BLaER1 (cell line): ENCODE measurements around the gene PLET1.
"Not testable (repeated sequence)": the region's sequence is repeated elsewhere in the genome, so short reads cannot be mapped to it uniquely, and the experiment has no call there.

ENCODE experiments used
- H3K27ac ChIP-seq: shearing (Covaris generic); formaldehyde crosslinking; 2 replicates; pipeline ENCODE4 v1.8.1; 2022
- H3K27me3 ChIP-seq: shearing (Covaris generic); formaldehyde crosslinking; 2 replicates; pipeline ENCODE4 v1.8.1; 2022
- H3K36me3 ChIP-seq: shearing (Covaris generic); formaldehyde crosslinking; 2 replicates; pipeline ENCODE4 v1.8.1; 2022
- H3K4me1 ChIP-seq: shearing (Covaris generic); formaldehyde crosslinking; 2 replicates; pipeline ENCODE4 v1.8.1; 2022
- H3K4me2 ChIP-seq: shearing (Covaris generic); formaldehyde crosslinking; 2 replicates; pipeline ENCODE4 v1.8.1; 2022
- H3K4me3 ChIP-seq: shearing (Covaris generic); formaldehyde crosslinking; 2 replicates; pipeline ENCODE4 v1.8.1; 2022
- H3K9ac ChIP-seq: shearing (Covaris generic); formaldehyde crosslinking; 2 replicates; pipeline ENCODE4 v1.8.1; 2022
- H3K9me3 ChIP-seq: shearing (Covaris generic); formaldehyde crosslinking; 2 replicates; pipeline ENCODE4 v1.8.1; 2022
- H4K20me1 ChIP-seq: shearing (Covaris generic); formaldehyde crosslinking; 2 replicates; pipeline ENCODE4 v1.8.1; 2022
- Cebpa-rat ChIP-seq: shearing (Covaris generic); IDR thresholded peaks from 2 replicates; pipeline ENCODE4 v1.8.1; 2022

PLET1 gene

DNA sequence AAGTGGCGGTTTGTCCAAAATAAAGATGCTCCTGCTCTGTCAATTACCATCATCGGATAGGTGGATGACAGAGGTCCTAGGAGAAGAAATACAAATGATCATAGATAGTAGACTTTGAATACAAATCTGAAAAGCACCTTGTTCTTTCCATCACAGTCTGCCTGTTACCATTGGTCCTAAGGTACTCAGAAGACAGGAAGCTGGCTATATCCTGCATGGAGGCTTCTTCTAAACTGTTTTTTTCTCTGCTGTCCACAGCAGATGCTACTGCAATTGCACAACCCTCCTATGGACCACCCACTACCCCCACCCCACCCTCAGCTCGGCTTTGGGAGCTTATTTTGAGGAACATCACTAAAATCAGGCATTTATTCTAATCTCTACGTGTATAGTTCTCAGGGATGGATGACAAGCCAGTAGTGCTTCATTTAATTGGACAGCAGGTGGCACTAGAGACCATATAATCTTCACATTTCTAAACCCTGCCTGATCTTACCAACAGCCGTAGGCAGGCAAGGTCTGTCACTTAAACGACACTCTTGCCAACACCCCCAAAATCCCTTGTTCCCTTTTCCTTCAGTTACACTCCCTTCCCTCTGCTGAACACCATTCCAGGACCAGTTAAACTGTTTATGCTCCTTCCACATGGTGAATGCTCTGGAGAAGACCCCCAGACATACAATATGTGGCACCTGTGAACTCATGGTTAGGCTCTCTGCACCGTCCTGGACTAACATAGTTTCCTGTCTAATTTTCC is 41.0 kb downstream of the PLET1 start:
- no peaks in the 10 kb centered on the region for H3K36me3 ChIP-seq
- H3K9ac ChIP-seq: no peak overlapping the region
- H4K20me1 ChIP-seq: no peaks in the 10 kb centered on the region
- H3K9me3 ChIP-seq: no peaks in the 10 kb centered on the region
- no peak for TF ChIP-seq Cebpa-rat
- H3K4me1 ChIP-seq: no peaks in the 10 kb centered on the region
- H3K4me2 ChIP-seq: no peak overlapping the region
- no peaks in the 10 kb centered on the region for H3K27me3 ChIP-seq
- H3K27ac ChIP-seq: no peak overlapping the region
- H3K4me3 ChIP-seq: no peak overlapping the region

- Histone ChIP-seq H3K27ac (no peak overlapping the region), H3K4me1 (no peaks in the 10 kb centered on the region), H3K4me2 (no peak overlapping the region), H3K9ac (no peak overlapping the region), H3K4me3 (no peak overlapping the region), H3K36me3 (no peaks in the 10 kb centered on the region), H4K20me1 (no peaks in the 10 kb centered on the region), H3K27me3 (no peaks in the 10 kb centered on the region), H3K9me3 (no peaks in the 10 kb centered on the region)
- no peak for TF ChIP-seq Cebpa-rat
Observed at GRCh38 chr11:112216561-112217105, 44.0 kb downstream of the PLET1 start.

DNA sequence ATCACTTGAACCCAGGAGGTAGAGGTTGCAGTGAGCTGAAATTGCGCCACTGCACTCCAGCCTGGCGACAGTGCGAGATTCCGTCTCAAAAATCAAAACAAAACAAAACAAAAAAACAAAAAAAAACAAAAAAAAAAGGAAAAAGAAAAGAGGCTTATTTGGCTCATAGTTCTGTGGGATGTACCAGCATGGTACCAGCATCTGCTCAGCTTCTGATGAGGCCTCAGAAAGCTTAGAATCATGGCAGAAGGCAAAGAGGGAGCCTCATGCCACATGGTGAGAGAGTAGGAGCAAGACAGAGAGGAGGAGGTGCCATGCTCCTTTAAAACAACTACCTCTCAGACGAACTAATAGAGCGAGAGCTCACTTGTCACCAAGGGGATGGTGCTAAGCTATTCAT is 45.0 kb downstream of the PLET1 start:
- Histone ChIP-seq H3K9me3 (no peaks in the 10 kb centered on the region), H3K4me3 (no peak overlapping the region), H3K27me3 (no peaks in the 10 kb centered on the region), H3K36me3 (no peaks in the 10 kb centered on the region), H3K4me1 (no peaks in the 10 kb centered on the region), H3K27ac (no peak overlapping the region), H3K9ac (no peak overlapping the region), H4K20me1 (no peaks in the 10 kb centered on the region), H3K4me2 (no peak overlapping the region)
- TF ChIP-seq Cebpa-rat: no peak

DNA sequence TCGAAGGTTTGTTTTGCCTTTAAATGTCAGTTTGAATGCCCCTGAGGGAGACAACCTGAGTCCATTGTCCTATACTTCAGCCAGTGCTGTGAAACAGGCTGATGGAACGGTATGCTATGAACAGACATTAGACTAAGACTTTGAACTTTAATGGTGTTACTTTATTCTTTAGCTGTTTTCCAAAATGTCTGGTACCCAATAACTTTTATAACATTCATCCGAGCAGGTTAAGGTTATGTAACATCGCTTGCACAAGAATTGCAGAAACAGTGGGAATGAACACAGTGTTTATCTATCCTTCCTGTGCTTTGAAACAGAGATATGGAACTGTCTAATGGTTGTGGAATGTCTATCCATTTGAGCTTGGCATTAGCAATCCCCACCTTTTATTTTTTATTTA is 46.9 kb downstream of the PLET1 start:
- TF ChIP-seq Cebpa-rat: no peak

GRCh38 chr11:112212710-112213109 is 48.0 kb downstream of the PLET1 start:
- Histone ChIP-seq H3K4me1 (no peaks in the 10 kb centered on the region), H3K27ac (no peak overlapping the region)

More for the DNA sequence above, 46.9 kb downstream of the PLET1 start:
- H3K9ac ChIP-seq: no peak overlapping the region
- H3K4me3 ChIP-seq: no peak overlapping the region
- no peaks in the 10 kb centered on the region for H3K9me3 ChIP-seq
- H4K20me1 ChIP-seq: no peaks in the 10 kb centered on the region
- H3K27me3 ChIP-seq: no peaks in the 10 kb centered on the region
- H3K27ac ChIP-seq: no peak overlapping the region
- H3K4me1 ChIP-seq: no peaks in the 10 kb centered on the region
- H3K4me2 ChIP-seq: no peak overlapping the region
- no peaks in the 10 kb centered on the region for H3K36me3 ChIP-seq

GRCh38 chr11:112212290-112212689 is 48.4 kb downstream of the PLET1 start:
- H3K9me3 ChIP-seq: no peaks in the 10 kb centered on the region
- H3K4me3 ChIP-seq: no peak overlapping the region
- no peaks in the 10 kb centered on the region for H3K27me3 ChIP-seq
- no peaks in the 10 kb centered on the region for H3K36me3 ChIP-seq
- no peak overlapping the region for H3K4me2 ChIP-seq
- TF ChIP-seq Cebpa-rat: no peak
- H4K20me1 ChIP-seq: no peaks in the 10 kb centered on the region
- no peaks in the 10 kb centered on the region for H3K4me1 ChIP-seq
- H3K9ac ChIP-seq: no peak overlapping the region
- H3K27ac ChIP-seq: no peak overlapping the region

More at GRCh38 chr11:112212710-112213109, 48.0 kb downstream of the PLET1 start:
- Histone ChIP-seq H3K4me2 (no peak overlapping the region), H3K36me3 (no peaks in the 10 kb centered on the region), H3K9ac (no peak overlapping the region), H3K27me3 (no peaks in the 10 kb centered on the region), H4K20me1 (no peaks in the 10 kb centered on the region), H3K4me3 (no peak overlapping the region), H3K9me3 (no peaks in the 10 kb centered on the region)
- no peak for TF ChIP-seq Cebpa-rat

- Histone ChIP-seq H3K4me1 (no peaks in the 10 kb centered on the region), H3K27ac (no peak overlapping the region), H3K36me3 (no peaks in the 10 kb centered on the region), H3K9me3 (no peaks in the 10 kb centered on the region; the same call in 1 of the 2 replicates), H3K4me3 (no peak overlapping the region), H3K9ac (no peak overlapping the region), H4K20me1 (no peaks in the 10 kb centered on the region), H3K4me2 (no peak overlapping the region), H3K27me3 (no peaks in the 10 kb centered on the region)
- no peak for TF ChIP-seq Cebpa-rat
Observed at GRCh38 chr11:112211536-112211935, 49.1 kb downstream of the PLET1 start.

- H3K9me3 ChIP-seq: no peaks in the 10 kb centered on the region; the same call in 1 of the 2 replicates
- no peaks in the 10 kb centered on the region for H3K4me1 ChIP-seq
- no peak overlapping the region for H3K9ac ChIP-seq
- no peak for TF ChIP-seq Cebpa-rat
- no peaks in the 10 kb centered on the region for H3K36me3 ChIP-seq
- H4K20me1 ChIP-seq: no peaks in the 10 kb centered on the region
- H3K27ac ChIP-seq: no peak overlapping the region
- no peak overlapping the region for H3K4me2 ChIP-seq
- no peaks in the 10 kb centered on the region for H3K27me3 ChIP-seq
- no peak overlapping the region for H3K4me3 ChIP-seq
Observed at GRCh38 chr11:112210890-112211289, 49.8 kb downstream of the PLET1 start.

DNA sequence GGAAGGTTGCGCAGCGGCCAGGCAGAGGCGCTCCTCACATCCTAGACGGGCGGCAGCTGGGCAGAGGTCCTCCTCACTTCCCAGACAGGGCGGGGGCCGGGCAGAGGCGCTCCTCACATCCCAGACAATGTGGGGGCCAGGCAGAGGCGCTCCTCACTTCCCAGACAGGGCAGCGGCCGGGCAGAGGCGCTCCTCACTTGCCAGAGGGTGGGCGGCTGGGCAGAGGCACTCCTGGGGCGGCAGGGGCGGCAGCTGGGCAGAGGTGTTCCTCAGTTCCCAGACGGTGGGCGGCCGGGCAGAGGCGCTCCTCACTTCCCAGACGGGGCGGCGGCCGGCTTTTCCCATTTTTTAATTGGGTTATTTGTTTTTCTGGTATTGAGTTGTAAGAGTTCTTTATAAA is 54.6 kb downstream of the PLET1 start:
- Histone ChIP-seq H4K20me1 (no peaks in the 10 kb centered on the region), H3K9me3 (no peaks in the 10 kb centered on the region; the same call in 1 of the 2 replicates), H3K27me3 (no peaks in the 10 kb centered on the region), H3K4me2 (no peak overlapping the region), H3K36me3 (no peaks in the 10 kb centered on the region), H3K4me1 (no peaks in the 10 kb centered on the region), H3K4me3 (no peak overlapping the region), H3K9ac (no peak overlapping the region), H3K27ac (no peak overlapping the region)
- no peak for TF ChIP-seq Cebpa-rat

GRCh38 chr11:112200252-112200651 is 60.4 kb downstream of the PLET1 start:
- H3K4me3 ChIP-seq: no peak overlapping the region
- H3K27ac ChIP-seq: no peak overlapping the region
- no peaks in the 10 kb centered on the region for H3K9me3 ChIP-seq

GRCh38 chr11:112199101-112199500 is 61.6 kb downstream of the PLET1 start:
- peaks cover 15% of the 10 kb centered on the region for H3K4me1 ChIP-seq
- not testable (repeated sequence) for H3K27me3 ChIP-seq, H3K9ac ChIP-seq, H3K4me3 ChIP-seq, H4K20me1 ChIP-seq, H3K27ac ChIP-seq, H3K9me3 ChIP-seq, H3K4me2 ChIP-seq, H3K36me3 ChIP-seq

More at GRCh38 chr11:112200252-112200651, 60.4 kb downstream of the PLET1 start:
- H3K9ac ChIP-seq: no peak overlapping the region
- no peaks in the 10 kb centered on the region for H4K20me1 ChIP-seq
- H3K36me3 ChIP-seq: no peaks in the 10 kb centered on the region
- TF ChIP-seq Cebpa-rat: no peak
- peaks cover 15% of the 10 kb centered on the region for H3K4me1 ChIP-seq
- H3K27me3 ChIP-seq: no peaks in the 10 kb centered on the region
- H3K4me2 ChIP-seq: peak overlapping the region; percentile 39
